SK-N-SH (cell line): ENCODE measurements around the gene DOCK6. TPM values are rescaled to one million over a fixed set of nuclear protein-coding genes. Genes with fewer than 3 reads are reported as not detected.

Source experiments
- CTCF ChIA-PET: fragments of 300-600, 350-600 bp; formaldehyde crosslinking; extraction: SDS; loops from one replicate; lab custom pipeline; 2021; lab: Yijun Ruan, JAX
- POLR2A ChIA-PET: fragments of 350-600 bp; sonication (Branson Sonifier 250); formaldehyde crosslinking; extraction: SDS; loops from one replicate; lab custom pipeline; 2020; ENCODE audit warnings: antibody characterized with exemption, inconsistent platforms; lab: Yijun Ruan, JAX
- DNase-seq: peaks from one replicate; pipeline ENCODE4 v3.0.0; 2012
- H2AFZ ChIP-seq: fragments of 200-600 bp; sonication (generic); 2 replicates; pipeline ENCODE4 v1.8.1; 2016; ENCODE audit warnings: antibody characterized with exemption, mild to moderate bottlenecking, low read depth
- H3F3A ChIP-seq: fragments of 200-600 bp; sonication (generic); replicated peaks from 2 replicates; pipeline ENCODE3; 2016; ENCODE audit warnings: antibody characterized with exemption, mild to moderate bottlenecking; ENCODE audit not compliant: insufficient read depth
- H3K27ac ChIP-seq, 2 experiments: fragments of 200-500 bp in 1 of 2; fragments of 200-600 bp in 1 of 2; sonication (Bioruptor generic) in 1 of 2; sonication (generic), shearing (Covaris generic) in 1 of 2; 2 replicates each; pipeline versions ENCODE4 v1.5.1 to v1.6.1; 2014 to 2016; ENCODE audit warnings: low read depth in 2 of 2, inconsistent platforms in 1 of 2, low read length in 1 of 2, mild to moderate bottlenecking in 1 of 2, mixed read lengths in 1 of 2
- H3K27me3 ChIP-seq: fragments of 200-600 bp; sonication (generic), shearing (Covaris generic); 2 replicates; pipeline ENCODE4 v1.6.1; 2016; ENCODE audit warnings: mixed run types; ENCODE audit not compliant: insufficient read depth
- H3K36me3 ChIP-seq, 2 experiments: fragments of 200-500 bp in 1 of 2; fragments of 200-600 bp in 1 of 2; sonication (Bioruptor generic) in 1 of 2; sonication (generic) in 1 of 2; replicated peaks in 1 of 2; 2 replicates each; pipeline versions ENCODE3 to v1.5.1; 2014 to 2016; ENCODE audit warnings: low read length in 1 of 2, mild to moderate bottlenecking in 1 of 2; ENCODE audit not compliant: insufficient read depth in 2 of 2, control insufficient read depth in 1 of 2
- H3K4me1 ChIP-seq, 2 experiments: fragments of 200-500 bp in 1 of 2; fragments of 200-600 bp in 1 of 2; sonication (Bioruptor generic) in 1 of 2; sonication (generic), shearing (Covaris generic) in 1 of 2; 2 replicates each; pipeline versions ENCODE4 v1.5.1 to v1.6.1; 2014 to 2016; ENCODE audit warnings: low read depth in 1 of 2, low read length in 1 of 2, mixed run types in 1 of 2; ENCODE audit not compliant: insufficient read depth in 2 of 2, control insufficient read depth in 1 of 2
- H3K4me2 ChIP-seq: fragments of 200-600 bp; sonication (generic), shearing (Covaris generic); 2 replicates; pipeline ENCODE4 v1.6.1; 2017; ENCODE audit warnings: mixed run types
- H3K4me3 ChIP-seq, 2 experiments: fragments of 200-500 bp in 1 of 2; fragments of 200-600 bp in 1 of 2; sonication (Bioruptor generic) in 1 of 2; sonication (generic), shearing (Covaris generic) in 1 of 2; 2 replicates each; pipeline versions ENCODE4 v1.5.1 to v1.8.1; 2014 to 2016; ENCODE audit warnings: low read depth in 2 of 2, inconsistent platforms in 1 of 2, low read length in 1 of 2, mild to moderate bottlenecking in 1 of 2, mixed read lengths in 1 of 2, moderate library complexity in 1 of 2
- H3K79me2 ChIP-seq: fragments of 200-600 bp; sonication (generic); 2 replicates; pipeline ENCODE4 v1.8.1; 2017; ENCODE audit warnings: mild to moderate bottlenecking; ENCODE audit not compliant: insufficient read depth
- H3K9ac ChIP-seq: fragments of 200-600 bp; sonication (generic); 2 replicates; pipeline ENCODE4 v1.6.1; 2017; ENCODE audit warnings: mixed run types
- H3K9me2 ChIP-seq: fragments of 200-600 bp; sonication (generic); 2 replicates; pipeline ENCODE4 v1.6.1; 2017; ENCODE audit warnings: mixed run types
- H3K9me3 ChIP-seq: fragments of 200-600 bp; sonication (generic); 2 replicates; pipeline ENCODE4 v1.6.1; 2017; ENCODE audit warnings: mixed run types, mild to moderate bottlenecking, moderate library complexity
- H4K20me1 ChIP-seq: fragments of 200-600 bp; sonication (generic); 2 replicates; pipeline ENCODE4 v1.6.1; 2017; ENCODE audit warnings: mild to moderate bottlenecking, mixed run types; ENCODE audit not compliant: insufficient read depth
- CHD2 ChIP-seq: fragments of 150-350 bp; IDR thresholded peaks from 2 replicates; pipeline ENCODE4 v1.6.1; 2018; ENCODE audit warnings: low read length; ENCODE audit not compliant: partially characterized antibody
- EP300 ChIP-seq, 2 experiments: IDR thresholded peaks; 2 replicates each; pipeline versions ENCODE4 v1.4.0 to v1.6.1; 2012; ENCODE audit warnings: borderline replicate concordance in 1 of 2, low read depth in 1 of 2, low read length in 1 of 2
- EZH2phosphoT487 ChIP-seq: fragments of 200-600 bp; sonication (generic); IDR thresholded peaks from 2 replicates; pipeline ENCODE4 v1.6.1; 2017; ENCODE audit warnings: low read depth, mixed run types, mild to moderate bottlenecking, antibody characterized with exemption, moderate library complexity, borderline replicate concordance
- FOSL2 ChIP-seq: IDR thresholded peaks from 2 replicates; pipeline ENCODE4 v1.4.0; 2012; ENCODE audit warnings: low read depth, mild to moderate bottlenecking, moderate library complexity, borderline replicate concordance
- FOXJ3 ChIP-seq: sonication (generic); formaldehyde crosslinking; IDR thresholded peaks from 2 replicates; pipeline ENCODE4 v1.5.1; 2020; ENCODE audit warnings: mild to moderate bottlenecking, missing genetic modification reagents
- FOXM1 ChIP-seq: IDR thresholded peaks from 2 replicates; pipeline ENCODE4 v1.4.0; 2012; ENCODE audit warnings: low read depth, mild to moderate bottlenecking
- GABPA ChIP-seq: IDR thresholded peaks from 2 replicates; pipeline ENCODE4 v1.4.0; 2012; ENCODE audit warnings: low read depth, mild to moderate bottlenecking
- GATA2 ChIP-seq: sonication (generic); formaldehyde crosslinking; IDR thresholded peaks from 2 replicates; pipeline ENCODE4 v1.5.0; 2020; ENCODE audit warnings: mild to moderate bottlenecking, missing genetic modification reagents
- MEF2A ChIP-seq: IDR thresholded peaks from 2 replicates; pipeline ENCODE4 v1.4.0; 2012; ENCODE audit warnings: low read depth, borderline replicate concordance
- NRF1 ChIP-seq: IDR thresholded peaks from 2 replicates; pipeline ENCODE4 v1.6.1; 2012; ENCODE audit warnings: low read depth, mild to moderate bottlenecking, low read length
- PBX3 ChIP-seq: IDR thresholded peaks from 2 replicates; pipeline ENCODE4; 2012
- POLR2AphosphoS5 ChIP-seq: IDR thresholded peaks from 2 replicates; pipeline ENCODE4 v1.6.1; 2012; ENCODE audit warnings: low read depth, low read length
- RAD21 ChIP-seq: IDR thresholded peaks from 2 replicates; pipeline ENCODE4 v1.6.1; 2012; ENCODE audit warnings: mild to moderate bottlenecking, low read length
- RCOR1 ChIP-seq: fragments of 150-350 bp; IDR thresholded peaks from 2 replicates; pipeline ENCODE4 v1.6.1; 2017; ENCODE audit warnings: antibody characterized with exemption, low read length
- RFX5 ChIP-seq: IDR thresholded peaks from 2 replicates; pipeline ENCODE4 v1.6.1; 2012; ENCODE audit warnings: mild to moderate bottlenecking, improper control_type of control experiment, low read length
- RXRA ChIP-seq: IDR thresholded peaks from 2 replicates; pipeline ENCODE4 v1.4.0; 2012; ENCODE audit warnings: low read depth, mild to moderate bottlenecking, borderline replicate concordance
- SIN3A ChIP-seq: IDR thresholded peaks from 2 replicates; pipeline ENCODE4 v1.6.1; 2012; ENCODE audit warnings: low read depth, mild to moderate bottlenecking, low read length, moderate library complexity, borderline replicate concordance
- SMC3 ChIP-seq: IDR thresholded peaks from 2 replicates; pipeline ENCODE4 v1.6.1; 2012; ENCODE audit warnings: low read depth, low read length, improper control_type of control experiment
- TAF1 ChIP-seq: IDR thresholded peaks from 2 replicates; pipeline ENCODE4 v1.6.1; 2012; ENCODE audit warnings: low read depth, mild to moderate bottlenecking, low read length, moderate library complexity, borderline replicate concordance
- TCF12 ChIP-seq: IDR thresholded peaks from 2 replicates; pipeline ENCODE4 v1.4.0; 2012
- TEAD4 ChIP-seq: IDR thresholded peaks from 2 replicates; pipeline ENCODE4 v1.4.0; 2012; ENCODE audit warnings: mild to moderate bottlenecking, borderline replicate concordance; ENCODE audit not compliant: insufficient read depth
- USF2 ChIP-seq: fragments of 150-350 bp; IDR thresholded peaks from 2 replicates; pipeline ENCODE4 v1.6.1; 2017; ENCODE audit warnings: antibody characterized with exemption, low read length, low read depth, borderline replicate concordance
- YY1 ChIP-seq: IDR thresholded peaks from 2 replicates; pipeline ENCODE4 v1.4.0; 2012; ENCODE audit warnings: low read depth, mild to moderate bottlenecking
- WGBS: methylation state at CpG from one replicate; pipeline ENCODE4 v1.1.6; 2017; ENCODE audit warnings: low lambda C conversion rate; 5-methylcytosine and 5-hydroxymethylcytosine counted together
- polyA plus RNA-seq, 3 experiments: library from polyadenylated mRNA; depleted of rRNA; stranded (reverse); fragments of >200 nt; gene quantifications; 2 replicates each; pipeline ENCODE4 v1.2.3, GENCODE V29; 2012
- TF ChIP-seq, protein P1 (sequence below): fragments of 200-600 bp; sonication (generic); IDR thresholded peaks from 2 replicates; pipeline ENCODE4 v1.6.1; 2017; ENCODE audit warnings: antibody characterized with exemption, mild to moderate bottlenecking, moderate library complexity

Gene DOCK6, protein sequence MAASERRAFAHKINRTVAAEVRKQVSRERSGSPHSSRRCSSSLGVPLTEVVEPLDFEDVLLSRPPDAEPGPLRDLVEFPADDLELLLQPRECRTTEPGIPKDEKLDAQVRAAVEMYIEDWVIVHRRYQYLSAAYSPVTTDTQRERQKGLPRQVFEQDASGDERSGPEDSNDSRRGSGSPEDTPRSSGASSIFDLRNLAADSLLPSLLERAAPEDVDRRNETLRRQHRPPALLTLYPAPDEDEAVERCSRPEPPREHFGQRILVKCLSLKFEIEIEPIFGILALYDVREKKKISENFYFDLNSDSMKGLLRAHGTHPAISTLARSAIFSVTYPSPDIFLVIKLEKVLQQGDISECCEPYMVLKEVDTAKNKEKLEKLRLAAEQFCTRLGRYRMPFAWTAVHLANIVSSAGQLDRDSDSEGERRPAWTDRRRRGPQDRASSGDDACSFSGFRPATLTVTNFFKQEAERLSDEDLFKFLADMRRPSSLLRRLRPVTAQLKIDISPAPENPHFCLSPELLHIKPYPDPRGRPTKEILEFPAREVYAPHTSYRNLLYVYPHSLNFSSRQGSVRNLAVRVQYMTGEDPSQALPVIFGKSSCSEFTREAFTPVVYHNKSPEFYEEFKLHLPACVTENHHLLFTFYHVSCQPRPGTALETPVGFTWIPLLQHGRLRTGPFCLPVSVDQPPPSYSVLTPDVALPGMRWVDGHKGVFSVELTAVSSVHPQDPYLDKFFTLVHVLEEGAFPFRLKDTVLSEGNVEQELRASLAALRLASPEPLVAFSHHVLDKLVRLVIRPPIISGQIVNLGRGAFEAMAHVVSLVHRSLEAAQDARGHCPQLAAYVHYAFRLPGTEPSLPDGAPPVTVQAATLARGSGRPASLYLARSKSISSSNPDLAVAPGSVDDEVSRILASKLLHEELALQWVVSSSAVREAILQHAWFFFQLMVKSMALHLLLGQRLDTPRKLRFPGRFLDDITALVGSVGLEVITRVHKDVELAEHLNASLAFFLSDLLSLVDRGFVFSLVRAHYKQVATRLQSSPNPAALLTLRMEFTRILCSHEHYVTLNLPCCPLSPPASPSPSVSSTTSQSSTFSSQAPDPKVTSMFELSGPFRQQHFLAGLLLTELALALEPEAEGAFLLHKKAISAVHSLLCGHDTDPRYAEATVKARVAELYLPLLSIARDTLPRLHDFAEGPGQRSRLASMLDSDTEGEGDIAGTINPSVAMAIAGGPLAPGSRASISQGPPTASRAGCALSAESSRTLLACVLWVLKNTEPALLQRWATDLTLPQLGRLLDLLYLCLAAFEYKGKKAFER (N-terminal part only)
- polyA plus RNA-seq (2012; rRNA removed): 14.0 and 18.3 TPM in 2 replicates
- polyA plus RNA-seq (2012; cell fraction: cytosol; rRNA removed): 5.5 and 9.7 TPM in 2 replicates
- polyA plus RNA-seq (2012; cell fraction: nucleus; rRNA removed): 68.6 and 74.5 TPM in 2 replicates

- Histone ChIP-seq H3K9me2 (no peaks in the 10 kb centered on the region), H3K4me2 (peak within 1 kb of the TSS; percentile 96), H3K4me1 (peaks cover 0 to 4% of the 10 kb centered on the region in 2 experiments; a peak in 1 of 4 replicates), H3K27ac (no peak within 1 kb of the TSS; a peak in 1 of 4 replicates), H3K4me3 (peak within 1 kb of the TSS; percentile 62 to 72), H3K27me3 (no peaks in the 10 kb centered on the region), H3K79me2 (no peaks in the 10 kb centered on the region), H4K20me1 (no peaks in the 10 kb centered on the region), H2AFZ (peak within 1 kb of the TSS; percentile 91), H3K9me3 (no peaks in the 10 kb centered on the region), H3K36me3 (no peaks in the 10 kb centered on the region), H3F3A (no peaks in the 10 kb centered on the region), H3K9ac (peak within 1 kb of the TSS; percentile 88)
- ChIA-PET POLR2A (no interaction called here), CTCF (interaction anchor here (0.7 to 9.6 kb wide), 11 partner anchors 12 to 220 kb away, joined by 3 to 57 read pairs (median 3); no protein-coding TSS in a partner anchor)
- WGBS: 3% methylated on average over 18 of the region's 91 CpGs
- DNase-seq: peak; percentile 91
- TF ChIP-seq YY1: peak; percentile 52; the same call in 1 of the 2 replicates
- TF ChIP-seq SMC3: no peak
- no peak for TF ChIP-seq FOXJ3 (CRISPR knock-in tag)
- TF ChIP-seq TEAD4: no peak
- TF ChIP-seq POLR2AphosphoS5: no peak
- no peak for TF ChIP-seq NRF1
- TF ChIP-seq GABPA: no peak
- no peak for TF ChIP-seq PBX3
- TF ChIP-seq CHD2: no peak
- no peak for TF ChIP-seq RXRA
- TF ChIP-seq EP300 (IDR thresholded peaks at IDR 0.05; ENCODE audit: borderline replicate concordance in 1 of 2, low read depth in 1 of 2, low read length in 1 of 2): no peak
- no peak for TF ChIP-seq RFX5
- TF ChIP-seq, protein P1, sequence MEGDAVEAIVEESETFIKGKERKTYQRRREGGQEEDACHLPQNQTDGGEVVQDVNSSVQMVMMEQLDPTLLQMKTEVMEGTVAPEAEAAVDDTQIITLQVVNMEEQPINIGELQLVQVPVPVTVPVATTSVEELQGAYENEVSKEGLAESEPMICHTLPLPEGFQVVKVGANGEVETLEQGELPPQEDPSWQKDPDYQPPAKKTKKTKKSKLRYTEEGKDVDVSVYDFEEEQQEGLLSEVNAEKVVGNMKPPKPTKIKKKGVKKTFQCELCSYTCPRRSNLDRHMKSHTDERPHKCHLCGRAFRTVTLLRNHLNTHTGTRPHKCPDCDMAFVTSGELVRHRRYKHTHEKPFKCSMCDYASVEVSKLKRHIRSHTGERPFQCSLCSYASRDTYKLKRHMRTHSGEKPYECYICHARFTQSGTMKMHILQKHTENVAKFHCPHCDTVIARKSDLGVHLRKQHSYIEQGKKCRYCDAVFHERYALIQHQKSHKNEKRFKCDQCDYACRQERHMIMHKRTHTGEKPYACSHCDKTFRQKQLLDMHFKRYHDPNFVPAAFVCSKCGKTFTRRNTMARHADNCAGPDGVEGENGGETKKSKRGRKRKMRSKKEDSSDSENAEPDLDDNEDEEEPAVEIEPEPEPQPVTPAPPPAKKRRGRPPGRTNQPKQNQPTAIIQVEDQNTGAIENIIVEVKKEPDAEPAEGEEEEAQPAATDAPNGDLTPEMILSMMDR: peak; percentile 59
- no peak for TF ChIP-seq TCF12
- TF ChIP-seq FOXM1: no peak
- TF ChIP-seq GATA2: no peak
- no peak for TF ChIP-seq MEF2A
- no peak for TF ChIP-seq SIN3A
- TF ChIP-seq TAF1: no peak
- no peak for TF ChIP-seq FOSL2
- no peak for TF ChIP-seq RCOR1
- TF ChIP-seq EZH2phosphoT487: no peak
- TF ChIP-seq USF2: no peak
- no peak for TF ChIP-seq RAD21
Observed at GRCh38 chr19:11261971-11262839, at the start of gene DOCK6. Gene DOCK6, minus strand, starts transcription at chr19:11262524. Its CDS starts 84 bp downstream, at chr19:11262440.
